SK-N-DZ (cell line): ENCODE data around the gene INPP1.

ENCODE experiments used
- DNase-seq: peaks from one replicate; pipeline ENCODE4 v3.0.0-alpha.2; 2015; ENCODE audit warnings: low spot score

The INPP1 gene

GRCh38 chr2:190360965-190361364, 17.6 kb downstream of the INPP1 start:
- no peak for DNase-seq

GRCh38 chr2:190361572-190361971, 18.2 kb downstream of the INPP1 start:
- no peak for DNase-seq

- no peak for DNase-seq
These were observed 19.5 kb downstream of the INPP1 start for GRCh38 chr2:190362894-190363293.

GRCh38 chr2:190365499-190366204, 22.3 kb downstream of the INPP1 start:
- DNase-seq, result no peak

GRCh38 chr2:190366248-190366753, 22.9 kb downstream of the INPP1 start:
- DNase-seq, result no peak

- no peak for DNase-seq
These were observed 23.7 kb downstream of the INPP1 start for GRCh38 chr2:190367091-190367490.

- DNase-seq, result no peak
These were observed 26.2 kb downstream of the INPP1 start for GRCh38 chr2:190369635-190370034.

- DNase-seq, result no peak
These were observed 32.7 kb downstream of the INPP1 start for GRCh38 chr2:190376083-190376482.

GRCh38 chr2:190376591-190377245, 33.3 kb downstream of the INPP1 start:
- no peak for DNase-seq

GRCh38 chr2:190378880-190379237, 35.5 kb downstream of the INPP1 start:
- DNase-seq, result no peak

GRCh38 chr2:190379249-190379964, 36.0 kb downstream of the INPP1 start:
- DNase-seq, result no peak

GRCh38 chr2:190380962-190381412, 37.6 kb downstream of the INPP1 start:
- DNase-seq, result no peak

- peak; percentile 52 for DNase-seq
These were observed 39.5 kb downstream of the INPP1 start for GRCh38 chr2:190382851-190383250.

GRCh38 chr2:190387422-190387821, 44.0 kb downstream of the INPP1 start:
- DNase-seq, result no peak

GRCh38 chr2:190396271-190396670, 52.9 kb downstream of the INPP1 start:
- no peak for DNase-seq

- DNase-seq, result no peak
These were observed 59.7 kb downstream of the INPP1 start for GRCh38 chr2:190402986-190403603.

GRCh38 chr2:190404487-190404886, 61.1 kb downstream of the INPP1 start:
- no peak for DNase-seq

GRCh38 chr2:190405070-190405469, 61.7 kb downstream of the INPP1 start:
- no peak for DNase-seq

- no peak for DNase-seq
These were observed 62.6 kb downstream of the INPP1 start for GRCh38 chr2:190405995-190406394.

- no peak for DNase-seq
These were observed 63.4 kb downstream of the INPP1 start for GRCh38 chr2:190406805-190407204.

GRCh38 chr2:190407246-190407661, 63.9 kb downstream of the INPP1 start:
- peak; percentile 14 for DNase-seq
